Transverse colon (tissue), 4 donors: ENCODE data around the gene SRGN.

Experiments used
- EP300 ChIP-seq: sonication (generic); formaldehyde crosslinking; IDR thresholded peaks from one replicate; pipeline ENCODE4 v1.6.1; 2017; ENCODE audit warnings: antibody characterized with exemption, low read depth
- POLR2A ChIP-seq: fragments of 450-650 bp; IDR thresholded peaks from one replicate; pipeline ENCODE4 v1.6.1; 2016; ENCODE audit warnings: antibody characterized with exemption, mild to moderate bottlenecking, moderate library complexity
- POLR2AphosphoS5 ChIP-seq, 3 donors: sonication (generic); formaldehyde crosslinking; IDR thresholded peaks; one replicate each; pipeline ENCODE4 v1.6.1; 2016; ENCODE audit warnings: antibody characterized with exemption in 3 of 3
- TF ChIP-seq, protein P1 (sequence below), 5 experiments: fragments of 200-600 bp in 3 of 5; fragments of 450-650 bp in 2 of 5; sonication (generic) in 3 of 5; IDR thresholded peaks; 1 replicate in 2 of 5; 2 replicates in 3 of 5; pipeline ENCODE4 v1.5.1; 2016 to 2017; ENCODE audit warnings: antibody characterized with exemption in 5 of 5, inconsistent platforms in 3 of 5, mild to moderate bottlenecking in 2 of 5, moderate library complexity in 1 of 5

DNA sequence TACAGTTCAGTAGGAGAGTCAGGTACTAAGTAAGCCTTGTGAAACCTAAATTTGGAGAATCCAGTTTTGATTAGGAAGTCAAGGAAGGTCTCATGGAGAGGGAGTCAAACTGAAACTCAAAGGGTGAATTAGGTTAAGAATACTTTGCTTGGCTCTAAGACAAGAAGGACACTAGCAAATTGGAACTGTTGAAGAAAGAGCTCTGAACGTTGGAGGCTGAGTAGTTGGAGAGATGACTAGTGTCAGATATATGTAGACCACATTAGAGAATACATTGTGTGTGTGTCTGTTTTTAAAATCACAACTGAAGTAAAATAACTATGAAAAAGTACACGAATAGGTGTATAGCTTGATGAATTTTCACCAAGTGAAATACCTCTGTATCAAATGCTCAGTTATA is 42.3 kb downstream of the SRGN start:
- TF ChIP-seq, protein P1, sequence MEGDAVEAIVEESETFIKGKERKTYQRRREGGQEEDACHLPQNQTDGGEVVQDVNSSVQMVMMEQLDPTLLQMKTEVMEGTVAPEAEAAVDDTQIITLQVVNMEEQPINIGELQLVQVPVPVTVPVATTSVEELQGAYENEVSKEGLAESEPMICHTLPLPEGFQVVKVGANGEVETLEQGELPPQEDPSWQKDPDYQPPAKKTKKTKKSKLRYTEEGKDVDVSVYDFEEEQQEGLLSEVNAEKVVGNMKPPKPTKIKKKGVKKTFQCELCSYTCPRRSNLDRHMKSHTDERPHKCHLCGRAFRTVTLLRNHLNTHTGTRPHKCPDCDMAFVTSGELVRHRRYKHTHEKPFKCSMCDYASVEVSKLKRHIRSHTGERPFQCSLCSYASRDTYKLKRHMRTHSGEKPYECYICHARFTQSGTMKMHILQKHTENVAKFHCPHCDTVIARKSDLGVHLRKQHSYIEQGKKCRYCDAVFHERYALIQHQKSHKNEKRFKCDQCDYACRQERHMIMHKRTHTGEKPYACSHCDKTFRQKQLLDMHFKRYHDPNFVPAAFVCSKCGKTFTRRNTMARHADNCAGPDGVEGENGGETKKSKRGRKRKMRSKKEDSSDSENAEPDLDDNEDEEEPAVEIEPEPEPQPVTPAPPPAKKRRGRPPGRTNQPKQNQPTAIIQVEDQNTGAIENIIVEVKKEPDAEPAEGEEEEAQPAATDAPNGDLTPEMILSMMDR (IDR thresholded peaks at IDR 0.05) = no peak
- TF ChIP-seq POLR2A (no peak), POLR2AphosphoS5 (IDR thresholded peaks at IDR 0.05) (no peak), EP300 (no peak)
